Measurements from ENCODE around the gene PSPN.

PSPN gene

GRCh38 chr19:6393074-6393982 lies 17.6 kb upstream of the PSPN start, which contains the start of gene GTF2F1:
Gene GTF2F1, minus strand, starts transcription at chr19:6393164. Its CDS starts 169 bp downstream, at chr19:6392995.
- no peaks in the 10 kb centered on the region for H3K9me3 ChIP-seq (ENCODE audit: control insufficient read depth, insufficient read depth, low read length)
- H3K4me1 ChIP-seq (ENCODE audit: insufficient read depth, low read length): no peaks in the 10 kb centered on the region; the same call in 1 of the 2 replicates
- H3K9ac ChIP-seq (ENCODE audit: low read depth, low read length): peak within 1 kb of the TSS; percentile 81
- peaks cover 13% of the 10 kb centered on the region; the same call in 1 of the 2 replicates for H3K36me3 ChIP-seq (ENCODE audit: insufficient read depth, low read length)

GRCh38 chr19:6392221-6393073 lies 16.7 kb upstream of the PSPN start:
- peak overlapping the region; percentile 81 for H3K9ac ChIP-seq (ENCODE audit: low read depth, low read length)
- no peaks in the 10 kb centered on the region; the same call in 1 of the 2 replicates for H3K4me1 ChIP-seq (ENCODE audit: insufficient read depth, low read length)
- H3K9me3 ChIP-seq (ENCODE audit: control insufficient read depth, insufficient read depth, low read length): no peaks in the 10 kb centered on the region
- H3K36me3 ChIP-seq (ENCODE audit: insufficient read depth, low read length): peaks cover 13% of the 10 kb centered on the region; the same call in 1 of the 2 replicates

- Histone ChIP-seq H3K9ac (ENCODE audit: low read depth, low read length) (no peak overlapping the region), H3K36me3 (ENCODE audit: insufficient read depth, low read length) (peaks cover 25% of the 10 kb centered on the region), H3K9me3 (ENCODE audit: control insufficient read depth, insufficient read depth, low read length) (no peaks in the 10 kb centered on the region), H3K4me1 (ENCODE audit: insufficient read depth, low read length) (no peaks in the 10 kb centered on the region; the same call in 1 of the 2 replicates)
Observed at GRCh38 chr19:6387372-6387771, 11.6 kb upstream of the PSPN start.

- Histone ChIP-seq H3K9ac (ENCODE audit: low read depth, low read length) (no peak overlapping the region), H3K36me3 (ENCODE audit: insufficient read depth, low read length) (peaks cover 37% of the 10 kb centered on the region), H3K9me3 (ENCODE audit: control insufficient read depth, insufficient read depth, low read length) (no peaks in the 10 kb centered on the region), H3K4me1 (ENCODE audit: insufficient read depth, low read length) (no peaks in the 10 kb centered on the region)
Observed at GRCh38 chr19:6384381-6384780, 8.6 kb upstream of the PSPN start.

GRCh38 chr19:6383188-6383587 lies 7.5 kb upstream of the PSPN start:
- H3K36me3 ChIP-seq (ENCODE audit: insufficient read depth, low read length): peaks cover 28% of the 10 kb centered on the region
- no peaks in the 10 kb centered on the region; the same call in 1 of the 2 replicates for H3K4me1 ChIP-seq (ENCODE audit: insufficient read depth, low read length)
- no peaks in the 10 kb centered on the region for H3K9me3 ChIP-seq (ENCODE audit: control insufficient read depth, insufficient read depth, low read length)

GRCh38 chr19:6381030-6381750 lies 5.5 kb upstream of the PSPN start:
- H3K9ac ChIP-seq (ENCODE audit: low read depth, low read length): no peak overlapping the region
- peaks cover 28% of the 10 kb centered on the region for H3K36me3 ChIP-seq (ENCODE audit: insufficient read depth, low read length)
- no peaks in the 10 kb centered on the region; the same call in 1 of the 2 replicates for H3K4me1 ChIP-seq (ENCODE audit: insufficient read depth, low read length)
- H3K9me3 ChIP-seq (ENCODE audit: control insufficient read depth, insufficient read depth, low read length): no peaks in the 10 kb centered on the region

More at GRCh38 chr19:6383188-6383587, 7.5 kb upstream of the PSPN start:
- H3K9ac ChIP-seq (ENCODE audit: low read depth, low read length): no peak overlapping the region

- Histone ChIP-seq H3K4me1 (ENCODE audit: insufficient read depth, low read length) (no peaks in the 10 kb centered on the region; the same call in 1 of the 2 replicates), H3K36me3 (ENCODE audit: insufficient read depth, low read length) (peaks cover 32% of the 10 kb centered on the region), H3K9ac (ENCODE audit: low read depth, low read length) (no peak overlapping the region), H3K9me3 (ENCODE audit: control insufficient read depth, insufficient read depth, low read length) (no peaks in the 10 kb centered on the region)
Observed at GRCh38 chr19:6379744-6380143, 4.0 kb upstream of the PSPN start.

- no peaks in the 10 kb centered on the region for H3K9me3 ChIP-seq (ENCODE audit: control insufficient read depth, insufficient read depth, low read length)
- H3K4me1 ChIP-seq (ENCODE audit: insufficient read depth, low read length): peaks cover 3% of the 10 kb centered on the region; the same call in 1 of the 2 replicates
- H3K9ac ChIP-seq (ENCODE audit: low read depth, low read length): no peak overlapping the region
- H3K36me3 ChIP-seq (ENCODE audit: insufficient read depth, low read length): peaks cover 28% of the 10 kb centered on the region
Observed at GRCh38 chr19:6378486-6378885, 2.8 kb upstream of the PSPN start.

GRCh38 chr19:6378041-6378440 lies 2.3 kb upstream of the PSPN start:
- peaks cover 24% of the 10 kb centered on the region for H3K36me3 ChIP-seq (ENCODE audit: insufficient read depth, low read length)
- no peak overlapping the region for H3K9ac ChIP-seq (ENCODE audit: low read depth, low read length)
- H3K9me3 ChIP-seq (ENCODE audit: control insufficient read depth, insufficient read depth, low read length): no peaks in the 10 kb centered on the region
- H3K4me1 ChIP-seq (ENCODE audit: insufficient read depth, low read length): peaks cover 3% of the 10 kb centered on the region; the same call in 1 of the 2 replicates

GRCh38 chr19:6376512-6377190 lies 918 bp upstream of the PSPN start:
- Histone ChIP-seq H3K9me3 (ENCODE audit: control insufficient read depth, insufficient read depth, low read length) (no peaks in the 10 kb centered on the region), H3K4me1 (ENCODE audit: insufficient read depth, low read length) (peaks cover 3% of the 10 kb centered on the region; the same call in 1 of the 2 replicates), H3K36me3 (ENCODE audit: insufficient read depth, low read length) (peaks cover 20% of the 10 kb centered on the region), H3K9ac (ENCODE audit: low read depth, low read length) (no peak overlapping the region)

- H3K36me3 ChIP-seq (ENCODE audit: insufficient read depth, low read length): peaks cover 8% of the 10 kb centered on the region
- peaks cover 3% of the 10 kb centered on the region; the same call in 1 of the 2 replicates for H3K4me1 ChIP-seq (ENCODE audit: insufficient read depth, low read length)
- no peaks in the 10 kb centered on the region for H3K9me3 ChIP-seq (ENCODE audit: control insufficient read depth, insufficient read depth, low read length)
- no peak overlapping the region; the same call in 1 of the 2 replicates for H3K9ac ChIP-seq (ENCODE audit: low read depth, low read length)
Observed at GRCh38 chr19:6374711-6375410, 872 bp downstream of the PSPN start.

- Histone ChIP-seq H3K36me3 (ENCODE audit: insufficient read depth, low read length) (peaks cover 4% of the 10 kb centered on the region), H3K4me1 (ENCODE audit: insufficient read depth, low read length) (peaks cover 3% of the 10 kb centered on the region; the same call in 1 of the 2 replicates), H3K9ac (ENCODE audit: low read depth, low read length) (peak overlapping the region; percentile 56), H3K9me3 (ENCODE audit: control insufficient read depth, insufficient read depth, low read length) (no peaks in the 10 kb centered on the region)
Observed at GRCh38 chr19:6374161-6374709, 1.5 kb downstream of the PSPN start.

GRCh38 chr19:6373813-6374108 lies 2.0 kb downstream of the PSPN start:
- Histone ChIP-seq H3K9ac (ENCODE audit: low read depth, low read length) (peak overlapping the region; percentile 56), H3K9me3 (ENCODE audit: control insufficient read depth, insufficient read depth, low read length) (no peaks in the 10 kb centered on the region), H3K4me1 (ENCODE audit: insufficient read depth, low read length) (peaks cover 3% of the 10 kb centered on the region; the same call in 1 of the 2 replicates), H3K36me3 (ENCODE audit: insufficient read depth, low read length) (peaks cover 4% of the 10 kb centered on the region; the same call in 1 of the 2 replicates)
